Endodermal cell (in vitro differentiated cells): ENCODE results near the gene AUNIP. TPM values are rescaled to one million over a fixed set of nuclear protein-coding genes. Genes with fewer than 3 reads are reported as not detected.

Experiments
- DNase-seq: peaks from one replicate; pipeline ENCODE4 v3.0.0-alpha.2; 2017
- H3K27ac ChIP-seq: 2 replicates; pipeline ENCODE4 v1.5.1; 2013; ENCODE audit warnings: mild to moderate bottlenecking, low read depth, low read length, moderate library complexity
- H3K27me3 ChIP-seq: 2 replicates; pipeline ENCODE4 v1.6.1; 2013; ENCODE audit warnings: mild to moderate bottlenecking, low read length, moderate library complexity; ENCODE audit not compliant: insufficient read depth, control insufficient read depth, poor library complexity, severe bottlenecking
- H3K36me3 ChIP-seq: 2 replicates; pipeline ENCODE4 v1.7.0; 2013; ENCODE audit warnings: mild to moderate bottlenecking, low read length, moderate library complexity; ENCODE audit not compliant: control insufficient read depth, insufficient read depth
- H3K4me1 ChIP-seq: one replicate; pipeline ENCODE4 v1.7.0; 2013; ENCODE audit warnings: low read length; ENCODE audit not compliant: control insufficient read depth, insufficient read depth
- H3K4me3 ChIP-seq: 2 replicates; pipeline ENCODE4 v1.5.1; 2013; ENCODE audit warnings: mild to moderate bottlenecking, low read length, moderate library complexity
- H3K9ac ChIP-seq: 2 replicates; pipeline ENCODE4 v1.6.1; 2013; ENCODE audit warnings: mild to moderate bottlenecking, low read length, moderate library complexity; ENCODE audit not compliant: poor library complexity, severe bottlenecking; ENCODE audit errors: extremely low read depth
- H3K9me3 ChIP-seq: 2 replicates; pipeline ENCODE4 v1.6.1; 2013; ENCODE audit warnings: mild to moderate bottlenecking, low read length, moderate library complexity; ENCODE audit not compliant: control insufficient read depth
- H3K27ac Mint-ChIP-seq: 2 replicates; pipeline ENCODE4 v1.8.0; 2020; ENCODE audit warnings: mixed read lengths
- H3K27me3 Mint-ChIP-seq: 2 replicates; pipeline ENCODE4 v1.8.0; 2021; ENCODE audit warnings: mild to moderate bottlenecking, mixed read lengths; ENCODE audit not compliant: insufficient read depth
- H3K36me3 Mint-ChIP-seq: 2 replicates; pipeline ENCODE4 v1.8.0; 2020; ENCODE audit warnings: low read depth, mixed read lengths
- H3K4me1 Mint-ChIP-seq: 2 replicates; pipeline ENCODE4 v1.8.0; 2020; ENCODE audit warnings: mixed read lengths
- H3K4me3 Mint-ChIP-seq: 2 replicates; pipeline ENCODE4 v1.8.0; 2020; ENCODE audit warnings: mild to moderate bottlenecking, moderate library complexity, mixed read lengths
- H3K9me3 Mint-ChIP-seq: 2 replicates; pipeline ENCODE4 v1.8.0; 2020; ENCODE audit warnings: mild to moderate bottlenecking, mixed read lengths
- WGBS, 2 experiments: methylation state at CpG; one replicate each; pipeline versions ENCODE4 v1.1.5 to v1.1.7; 2013; ENCODE audit warnings: missing lambda C conversion rate in 2 of 2, mixed read lengths in 1 of 2; ENCODE audit not compliant: insufficient coverage in 1 of 2, insufficient read length in 1 of 2; 5-methylcytosine and 5-hydroxymethylcytosine counted together
- total RNA-seq, 2 donors: library from RNA; stranded (reverse); fragmentation: NEBNext Ultra II Directional in 1 of 2; extraction: Animal tissue kit (Norgen Biotek cat#: 25700) in 1 of 2; gene quantifications; 2 replicates in 1 of 2; 3 replicates in 1 of 2; pipeline ENCODE4 v1.2.1, GENCODE V29; 2021
- TF ChIP-seq, protein P1 (sequence below): fragments of 200-600 bp; sonication (generic); conservative IDR thresholded peaks from 2 replicates; pipeline ENCODE4 v1.5.0; 2021; ENCODE audit warnings: antibody characterized with exemption, mild to moderate bottlenecking

The AUNIP gene
- total RNA-seq, 2 donors from 2014 or later: 14.3 to 19.5 TPM

DNA sequence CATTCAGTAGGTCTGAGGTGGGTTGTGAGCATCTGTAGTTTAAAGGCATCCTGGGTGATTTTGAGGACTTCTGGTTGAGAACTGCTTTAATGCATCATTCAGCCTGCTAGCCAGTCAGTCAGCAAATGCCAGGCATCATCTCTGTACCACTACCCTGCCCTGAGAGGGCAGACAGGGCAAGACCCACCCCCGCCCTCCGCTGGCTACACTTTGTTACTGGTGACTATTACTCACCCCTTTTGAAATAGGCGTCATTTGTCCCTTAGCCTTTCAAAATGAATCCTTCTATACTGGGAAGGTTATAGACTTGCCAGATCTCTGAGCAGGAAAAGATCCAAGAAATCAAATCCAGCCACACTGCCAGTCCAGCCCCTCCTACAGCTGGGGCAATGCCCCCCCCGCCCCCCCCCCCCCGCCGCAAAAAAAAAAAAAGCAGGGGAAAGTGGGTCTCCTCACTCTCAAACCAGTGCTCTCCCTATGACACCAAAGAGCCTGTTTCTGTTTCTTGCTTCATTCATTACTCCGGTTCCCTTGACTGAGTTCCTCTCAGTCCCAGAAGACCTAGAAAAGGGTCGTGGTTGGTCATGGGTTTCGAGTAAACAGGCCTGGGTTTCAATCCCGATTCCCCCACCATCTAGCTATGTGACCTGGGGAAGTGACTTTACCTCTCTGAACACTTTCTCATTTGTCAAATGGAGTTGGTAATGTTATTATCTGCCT, 54.9 kb downstream of the AUNIP start:
- peaks cover 19% of the 10 kb centered on the region for H3K4me1 Mint-ChIP-seq
- no peak overlapping the region for H3K27ac ChIP-seq
- DNase-seq: no peak
- H3K27ac Mint-ChIP-seq: peak overlapping the region; percentile 44
- H3K9ac ChIP-seq: no peak overlapping the region
- no peak overlapping the region for H3K4me3 ChIP-seq
- H3K36me3 ChIP-seq: peaks cover 18% of the 10 kb centered on the region
- H3K9me3 Mint-ChIP-seq: no peaks in the 10 kb centered on the region
- no peaks in the 10 kb centered on the region for H3K27me3 ChIP-seq
- H3K4me1 ChIP-seq: peaks cover 4% of the 10 kb centered on the region
- WGBS, 2 experiments: 93% methylated on average over 8 of the region's 10 CpGs; no CpG with 5 or more reads in 1 of the 2 experiments
- peaks cover 15% of the 10 kb centered on the region for H3K36me3 Mint-ChIP-seq
- no peaks in the 10 kb centered on the region for H3K9me3 ChIP-seq
- TF ChIP-seq, protein P1, sequence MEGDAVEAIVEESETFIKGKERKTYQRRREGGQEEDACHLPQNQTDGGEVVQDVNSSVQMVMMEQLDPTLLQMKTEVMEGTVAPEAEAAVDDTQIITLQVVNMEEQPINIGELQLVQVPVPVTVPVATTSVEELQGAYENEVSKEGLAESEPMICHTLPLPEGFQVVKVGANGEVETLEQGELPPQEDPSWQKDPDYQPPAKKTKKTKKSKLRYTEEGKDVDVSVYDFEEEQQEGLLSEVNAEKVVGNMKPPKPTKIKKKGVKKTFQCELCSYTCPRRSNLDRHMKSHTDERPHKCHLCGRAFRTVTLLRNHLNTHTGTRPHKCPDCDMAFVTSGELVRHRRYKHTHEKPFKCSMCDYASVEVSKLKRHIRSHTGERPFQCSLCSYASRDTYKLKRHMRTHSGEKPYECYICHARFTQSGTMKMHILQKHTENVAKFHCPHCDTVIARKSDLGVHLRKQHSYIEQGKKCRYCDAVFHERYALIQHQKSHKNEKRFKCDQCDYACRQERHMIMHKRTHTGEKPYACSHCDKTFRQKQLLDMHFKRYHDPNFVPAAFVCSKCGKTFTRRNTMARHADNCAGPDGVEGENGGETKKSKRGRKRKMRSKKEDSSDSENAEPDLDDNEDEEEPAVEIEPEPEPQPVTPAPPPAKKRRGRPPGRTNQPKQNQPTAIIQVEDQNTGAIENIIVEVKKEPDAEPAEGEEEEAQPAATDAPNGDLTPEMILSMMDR: no peak
- no peak overlapping the region for H3K4me3 Mint-ChIP-seq
- H3K27me3 Mint-ChIP-seq: no peaks in the 10 kb centered on the region

DNA sequence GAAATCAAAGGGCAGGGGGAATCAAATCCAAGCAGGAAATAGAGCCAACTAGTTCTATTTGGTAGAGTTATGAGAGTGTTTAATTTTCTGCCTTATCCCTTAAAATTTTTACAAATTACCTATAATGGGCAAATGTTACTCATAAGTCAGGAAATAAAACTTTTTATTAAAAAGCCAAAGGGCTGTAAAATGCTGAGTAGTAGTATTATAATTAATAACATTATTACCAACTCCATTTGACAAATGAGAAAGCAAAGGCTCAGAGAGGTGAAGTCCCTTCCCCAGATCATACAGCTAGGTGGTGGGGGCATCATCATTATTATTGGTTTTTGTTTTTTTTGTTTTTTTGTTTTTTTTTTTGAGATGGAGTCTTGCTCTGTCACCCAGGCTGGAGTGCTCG, 55.9 kb downstream of the AUNIP start:
- Histone ChIP-seq H3K9me3 (no peaks in the 10 kb centered on the region), H3K9ac (no peak overlapping the region), H3K27ac (no peak overlapping the region), H3K4me3 (no peak overlapping the region), H3K36me3 (peaks cover 18% of the 10 kb centered on the region), H3K4me1 (peaks cover 4% of the 10 kb centered on the region), H3K27me3 (no peaks in the 10 kb centered on the region)
- Mint-ChIP-seq H3K9me3 (no peaks in the 10 kb centered on the region), H3K36me3 (peaks cover 15% of the 10 kb centered on the region), H3K4me3 (no peak overlapping the region), H3K4me1 (peaks cover 19% of the 10 kb centered on the region), H3K27ac (no peak overlapping the region), H3K27me3 (no peaks in the 10 kb centered on the region)
- TF ChIP-seq, protein P1: no peak
- 88 to 100% methylated on average over 1 of the region's 1 CpG for WGBS, 2 experiments
- DNase-seq: no peak

DNA sequence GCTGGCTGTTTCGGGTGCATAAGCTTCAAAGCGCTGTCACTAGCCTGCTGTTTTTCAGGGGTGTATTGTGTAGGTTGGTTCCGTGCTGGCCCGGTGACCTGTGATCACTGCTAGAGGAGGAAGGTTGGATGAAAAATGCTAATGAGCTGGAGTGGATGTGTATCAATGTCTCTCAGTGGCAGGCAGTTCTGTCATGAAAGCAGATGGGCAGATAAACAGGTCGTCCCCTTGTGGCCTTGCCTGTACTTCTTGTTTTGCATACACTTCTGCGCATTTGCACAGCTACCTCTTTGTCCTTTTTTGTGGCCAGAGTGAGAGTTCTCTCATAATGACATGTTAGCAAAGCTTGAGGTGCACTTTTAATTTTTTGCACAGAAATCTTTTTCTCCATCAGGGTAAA, 56.3 kb downstream of the AUNIP start:
- Mint-ChIP-seq H3K27me3 (no peaks in the 10 kb centered on the region), H3K4me1 (peaks cover 21% of the 10 kb centered on the region), H3K27ac (no peak overlapping the region), H3K36me3 (peaks cover 15% of the 10 kb centered on the region), H3K9me3 (no peaks in the 10 kb centered on the region), H3K4me3 (no peak overlapping the region)
- Histone ChIP-seq H3K4me1 (peaks cover 4% of the 10 kb centered on the region), H3K9me3 (no peaks in the 10 kb centered on the region), H3K36me3 (peaks cover 18% of the 10 kb centered on the region), H3K27me3 (no peaks in the 10 kb centered on the region), H3K4me3 (no peak overlapping the region), H3K9ac (no peak overlapping the region), H3K27ac (no peak overlapping the region)
- TF ChIP-seq, protein P1: no peak
- WGBS, 2 experiments: 90 to 91% methylated on average over 6 of the region's 6 CpGs
- no peak for DNase-seq
